Thoracic aorta (tissue), 2 donors: Measurements from ENCODE around the gene UCKL1. TPM values are rescaled to one million over a fixed set of nuclear protein-coding genes. Genes with fewer than 3 reads are reported as not detected.

Source experiments
- ATAC-seq: fragments of 150-250 bp; one replicate; pipeline ENCODE4 v1.8.0; 2017; ENCODE audit warnings: low read depth; ENCODE audit not compliant: insufficient number of reproducible peaks, low FRiP score
- DNase-seq: peaks from one replicate; pipeline ENCODE4 v3.0.0-alpha.2; 2020; ENCODE audit warnings: low spot score
- H3K27ac ChIP-seq, 2 donors: fragments of 200-600 bp; sonication (generic); 1 replicate in 1 of 2; 2 replicates in 1 of 2; pipeline ENCODE4 v1.5.1; 2016; ENCODE audit warnings: mild to moderate bottlenecking in 2 of 2, moderate library complexity in 2 of 2
- H3K27me3 ChIP-seq: fragments of 200-600 bp; sonication (generic); replicated peaks from 2 replicates; pipeline ENCODE4 v1.6.0; 2016; ENCODE audit warnings: mild to moderate bottlenecking; ENCODE audit not compliant: insufficient read depth
- H3K36me3 ChIP-seq: fragments of 200-600 bp; sonication (generic); one replicate; pipeline ENCODE4 v1.5.1; 2016
- H3K4me1 ChIP-seq, 2 donors: fragments of 200-600 bp; sonication (generic); 1 replicate in 1 of 2; 2 replicates in 1 of 2; pipeline versions ENCODE4 v1.5.1 to v1.6.0; 2016; ENCODE audit warnings: low read depth in 2 of 2, mild to moderate bottlenecking in 1 of 2; ENCODE audit not compliant: control insufficient read depth in 1 of 2
- H3K4me3 ChIP-seq: fragments of 200-600 bp; sonication (generic); 2 replicates; pipeline ENCODE4 v1.5.1; 2016; ENCODE audit warnings: mild to moderate bottlenecking
- H3K9me3 ChIP-seq: fragments of 200-600 bp; sonication (generic); 2 replicates; pipeline ENCODE4 v1.5.1; 2016
- total RNA-seq, 2 donors: library from RNA; depleted of rRNA; stranded (reverse); fragments of >200 nt; gene quantifications; one replicate each; pipeline versions ENCODE4 v1.1.0 to v1.2.3, GENCODE V29; 2016
- TF ChIP-seq, protein P1 (sequence below): fragments of 200-600 bp; sonication (generic); IDR thresholded peaks from one replicate; pipeline ENCODE4 v1.5.1; 2019; ENCODE audit warnings: antibody characterized with exemption

UCKL1 gene
- total RNA-seq, 2 donors from 2014 or later: 27.3 to 40.5 TPM

GRCh38 chr20:63900413-63900812 is 55.8 kb downstream of the UCKL1 start:
- Histone ChIP-seq H3K9me3 (no peaks in the 10 kb centered on the region), H3K4me1 (peaks cover 12 to 21% of the 10 kb centered on the region in 2 donors), H3K4me3 (no peak overlapping the region), H3K27ac (no peak overlapping the region), H3K27me3 (no peaks in the 10 kb centered on the region), H3K36me3 (no peaks in the 10 kb centered on the region)
- TF ChIP-seq, protein P1, sequence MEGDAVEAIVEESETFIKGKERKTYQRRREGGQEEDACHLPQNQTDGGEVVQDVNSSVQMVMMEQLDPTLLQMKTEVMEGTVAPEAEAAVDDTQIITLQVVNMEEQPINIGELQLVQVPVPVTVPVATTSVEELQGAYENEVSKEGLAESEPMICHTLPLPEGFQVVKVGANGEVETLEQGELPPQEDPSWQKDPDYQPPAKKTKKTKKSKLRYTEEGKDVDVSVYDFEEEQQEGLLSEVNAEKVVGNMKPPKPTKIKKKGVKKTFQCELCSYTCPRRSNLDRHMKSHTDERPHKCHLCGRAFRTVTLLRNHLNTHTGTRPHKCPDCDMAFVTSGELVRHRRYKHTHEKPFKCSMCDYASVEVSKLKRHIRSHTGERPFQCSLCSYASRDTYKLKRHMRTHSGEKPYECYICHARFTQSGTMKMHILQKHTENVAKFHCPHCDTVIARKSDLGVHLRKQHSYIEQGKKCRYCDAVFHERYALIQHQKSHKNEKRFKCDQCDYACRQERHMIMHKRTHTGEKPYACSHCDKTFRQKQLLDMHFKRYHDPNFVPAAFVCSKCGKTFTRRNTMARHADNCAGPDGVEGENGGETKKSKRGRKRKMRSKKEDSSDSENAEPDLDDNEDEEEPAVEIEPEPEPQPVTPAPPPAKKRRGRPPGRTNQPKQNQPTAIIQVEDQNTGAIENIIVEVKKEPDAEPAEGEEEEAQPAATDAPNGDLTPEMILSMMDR: no peak
- DNase-seq (no peak), ATAC-seq (no peak)

- TF ChIP-seq, protein P1: no peak
- Histone ChIP-seq H3K9me3 (no peaks in the 10 kb centered on the region), H3K27me3 (no peaks in the 10 kb centered on the region), H3K27ac (no peak overlapping the region), H3K36me3 (no peaks in the 10 kb centered on the region), H3K4me1 (peaks cover 12 to 24% of the 10 kb centered on the region in 2 donors), H3K4me3 (no peak overlapping the region)
- DNase-seq: no peak
- no peak for ATAC-seq
These were observed 57.2 kb downstream of the UCKL1 start for GRCh38 chr20:63898882-63899558.

GRCh38 chr20:63897978-63898561 is 58.1 kb downstream of the UCKL1 start:
- Histone ChIP-seq H3K27ac (no peak overlapping the region), H3K27me3 (no peaks in the 10 kb centered on the region), H3K4me3 (no peak overlapping the region), H3K9me3 (no peaks in the 10 kb centered on the region), H3K4me1 (peaks cover 12 to 27% of the 10 kb centered on the region in 2 donors), H3K36me3 (no peaks in the 10 kb centered on the region)
- TF ChIP-seq, protein P1: no peak
- no peak for DNase-seq
- no peak for ATAC-seq

DNA sequence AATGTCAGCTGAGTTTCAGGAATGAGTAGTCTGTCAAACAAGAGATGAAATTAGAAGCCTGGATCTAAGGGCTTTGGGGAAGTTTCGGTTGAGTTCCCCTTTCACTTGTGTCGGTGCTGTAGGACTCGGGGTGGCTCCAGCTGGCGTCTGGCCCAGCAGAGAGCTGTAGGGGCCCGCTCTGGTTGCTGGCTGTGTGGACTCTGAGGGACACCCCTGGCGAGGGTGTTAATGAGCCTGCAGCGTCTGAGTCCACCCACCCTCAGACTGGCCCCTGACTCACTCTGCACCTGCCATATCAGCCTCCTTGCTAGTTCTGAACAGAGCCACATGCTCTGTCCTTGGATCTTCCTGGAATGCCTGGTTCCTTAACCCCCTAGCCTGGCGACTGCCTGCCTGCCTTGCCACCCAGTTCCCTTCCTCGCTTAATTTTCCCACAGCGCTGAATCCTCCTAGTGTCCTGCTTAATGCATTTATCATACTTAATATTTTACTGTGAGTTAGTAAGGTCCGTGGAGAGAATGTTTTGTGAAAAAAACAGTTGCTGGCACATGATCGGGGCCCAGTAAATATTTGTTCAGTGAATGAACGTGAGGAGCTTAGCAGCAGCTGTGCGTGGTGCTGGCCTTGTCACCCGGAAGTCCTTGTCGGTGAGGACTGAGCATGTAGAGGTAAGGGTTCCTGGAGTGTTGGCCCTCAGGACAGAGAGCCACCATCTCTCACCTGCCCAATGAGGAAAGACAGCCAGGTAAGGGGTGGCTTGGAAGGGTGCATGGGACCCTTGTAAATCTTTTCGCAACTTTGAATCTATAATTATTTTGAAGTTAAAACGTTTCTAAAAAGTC is 59.7 kb downstream of the UCKL1 start:
- ATAC-seq (no peak), DNase-seq (no peak)
- TF ChIP-seq, protein P1: no peak
- H3K9me3 ChIP-seq: no peaks in the 10 kb centered on the region
- peak overlapping the region; percentile 83 for H3K4me3 ChIP-seq
- peak overlapping the region; percentile 50 to 72 for H3K27ac ChIP-seq
- H3K36me3 ChIP-seq: peaks cover under 1% of the 10 kb centered on the region
- no peaks in the 10 kb centered on the region for H3K27me3 ChIP-seq
- H3K4me1 ChIP-seq: peaks cover 12 to 27% of the 10 kb centered on the region in 2 donors

GRCh38 chr20:63895952-63896263 is 60.3 kb downstream of the UCKL1 start:
- TF ChIP-seq, protein P1: no peak
- peaks cover 12 to 27% of the 10 kb centered on the region in 2 donors for H3K4me1 ChIP-seq
- peak overlapping the region; percentile 50 to 72 for H3K27ac ChIP-seq
- no peak for DNase-seq
- no peaks in the 10 kb centered on the region for H3K27me3 ChIP-seq
- ATAC-seq: no peak
- H3K9me3 ChIP-seq: no peaks in the 10 kb centered on the region
- peaks cover 6% of the 10 kb centered on the region for H3K36me3 ChIP-seq
- H3K4me3 ChIP-seq: peak overlapping the region; percentile 83
